Epithelial cell of proximal tubule (primary cell): ENCODE data around the gene RGS6. TPM values are rescaled to one million over a fixed set of nuclear protein-coding genes. Genes with fewer than 3 reads are reported as not detected.

Experiments used
- DNase-seq: peaks from one replicate; pipeline ENCODE4 v3.0.0-alpha.2; 2011; ENCODE audit warnings: low read depth
- H3K4me3 ChIP-seq: 2 replicates; pipeline ENCODE4 v1.5.1; 2011; ENCODE audit warnings: low read depth, mild to moderate bottlenecking, low read length
- total RNA-seq: library from RNA; depleted of rRNA; stranded (reverse); fragments of >200 nt; gene quantifications from 2 replicates; pipeline ENCODE4 v1.2.3, GENCODE V29; 2015
- TF ChIP-seq, protein P1 (sequence below): conservative IDR thresholded peaks from 2 replicates; pipeline ENCODE4 v1.5.1; 2012; ENCODE audit warnings: low read depth, mild to moderate bottlenecking, low read length

RGS6 gene
- total RNA-seq, 1 donor from 2014 or later = not detected

DNA sequence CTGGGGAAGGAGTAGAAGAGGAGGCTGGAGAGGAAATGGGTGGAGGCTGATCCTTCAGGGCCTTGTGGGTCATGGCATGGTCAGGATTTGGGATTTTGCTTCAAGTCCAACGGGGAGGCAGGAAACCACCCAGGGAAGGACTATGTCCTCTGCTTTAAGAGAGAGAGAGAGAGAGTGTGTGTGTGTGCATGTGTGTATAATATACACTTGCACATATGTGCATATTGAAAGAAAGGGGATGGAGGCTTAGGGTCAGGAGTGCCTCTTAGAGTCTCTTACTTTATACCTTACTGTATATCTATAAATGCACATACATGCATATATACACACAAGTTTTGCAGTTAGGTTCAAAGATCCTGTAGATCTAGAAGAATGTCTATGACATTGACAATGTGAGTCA, 94.8 kb downstream of the RGS6 start:
- TF ChIP-seq, protein P1, sequence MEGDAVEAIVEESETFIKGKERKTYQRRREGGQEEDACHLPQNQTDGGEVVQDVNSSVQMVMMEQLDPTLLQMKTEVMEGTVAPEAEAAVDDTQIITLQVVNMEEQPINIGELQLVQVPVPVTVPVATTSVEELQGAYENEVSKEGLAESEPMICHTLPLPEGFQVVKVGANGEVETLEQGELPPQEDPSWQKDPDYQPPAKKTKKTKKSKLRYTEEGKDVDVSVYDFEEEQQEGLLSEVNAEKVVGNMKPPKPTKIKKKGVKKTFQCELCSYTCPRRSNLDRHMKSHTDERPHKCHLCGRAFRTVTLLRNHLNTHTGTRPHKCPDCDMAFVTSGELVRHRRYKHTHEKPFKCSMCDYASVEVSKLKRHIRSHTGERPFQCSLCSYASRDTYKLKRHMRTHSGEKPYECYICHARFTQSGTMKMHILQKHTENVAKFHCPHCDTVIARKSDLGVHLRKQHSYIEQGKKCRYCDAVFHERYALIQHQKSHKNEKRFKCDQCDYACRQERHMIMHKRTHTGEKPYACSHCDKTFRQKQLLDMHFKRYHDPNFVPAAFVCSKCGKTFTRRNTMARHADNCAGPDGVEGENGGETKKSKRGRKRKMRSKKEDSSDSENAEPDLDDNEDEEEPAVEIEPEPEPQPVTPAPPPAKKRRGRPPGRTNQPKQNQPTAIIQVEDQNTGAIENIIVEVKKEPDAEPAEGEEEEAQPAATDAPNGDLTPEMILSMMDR = no peak
- DNase-seq = no peak
- H3K4me3 ChIP-seq = no peak overlapping the region

- TF ChIP-seq, protein P1 = no peak
- no peak for DNase-seq
- H3K4me3 ChIP-seq = no peak overlapping the region
Measured at GRCh38 chr14:72033365-72033764, 101.1 kb downstream of the RGS6 start.

- H3K4me3 ChIP-seq = no peak overlapping the region
- no peak for DNase-seq
- TF ChIP-seq, protein P1 = no peak
Measured at GRCh38 chr14:72040528-72040927, 108.3 kb downstream of the RGS6 start.

DNA sequence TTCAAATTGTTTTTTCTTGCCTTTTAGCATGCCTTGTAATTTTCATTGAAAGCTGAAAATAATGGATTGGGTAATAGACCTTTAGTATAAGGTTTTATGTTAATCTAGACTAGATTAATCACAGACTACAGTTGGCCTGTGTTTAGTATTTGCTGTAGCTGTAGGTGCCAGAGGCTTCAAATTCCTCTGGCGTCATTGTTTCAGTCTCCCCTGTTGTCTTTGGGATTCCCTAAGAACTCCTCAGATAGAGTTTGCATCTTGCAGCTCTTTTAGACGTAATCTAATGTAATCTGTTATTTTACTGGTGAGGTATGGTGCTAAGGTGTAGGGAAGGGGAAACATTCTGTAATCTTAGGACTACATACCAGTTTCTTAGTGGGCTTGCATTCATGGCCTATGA, 113.0 kb downstream of the RGS6 start:
- no peak overlapping the region for H3K4me3 ChIP-seq
- TF ChIP-seq, protein P1 = no peak
- no peak for DNase-seq

DNA sequence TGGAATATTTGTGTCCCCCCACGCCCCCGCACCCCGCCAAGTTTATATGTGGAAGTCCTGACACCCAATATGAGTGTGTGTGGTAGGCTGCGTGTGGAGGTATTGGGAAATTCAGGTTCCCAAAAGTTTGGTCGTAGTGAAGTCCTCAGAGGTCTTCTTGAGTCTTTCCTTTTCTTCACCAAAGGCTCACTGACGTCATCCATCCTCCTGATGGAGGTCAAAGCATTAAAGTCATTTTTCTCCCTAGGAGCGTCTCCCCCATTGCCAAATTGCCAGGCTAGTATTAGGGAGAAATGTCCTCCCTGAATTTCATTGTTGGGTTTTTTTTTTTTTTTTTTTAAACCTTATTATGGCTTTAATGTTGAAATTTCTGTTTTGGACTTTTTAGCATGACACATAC, 113.7 kb downstream of the RGS6 start:
- H3K4me3 ChIP-seq = no peak overlapping the region
- TF ChIP-seq, protein P1 = no peak

DNA sequence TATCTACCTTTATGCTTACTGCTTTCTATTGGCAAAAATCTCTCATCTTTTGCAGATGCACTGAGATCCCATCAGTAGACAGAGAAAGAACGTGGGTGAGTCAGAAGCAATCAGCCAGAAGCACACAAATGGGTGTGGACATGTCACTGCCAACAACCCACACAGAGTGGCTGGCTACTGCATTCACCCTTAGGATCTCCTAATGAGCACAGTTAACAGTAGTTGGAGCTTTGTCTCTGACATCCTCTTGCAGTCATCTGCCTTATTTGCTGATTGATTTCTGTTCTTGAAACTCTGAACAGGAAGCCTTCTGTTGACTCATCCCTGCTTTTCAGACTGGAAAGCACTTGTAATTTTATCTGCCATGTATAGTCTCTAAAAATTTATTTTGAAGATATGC, 117.2 kb downstream of the RGS6 start:
- no peak overlapping the region for H3K4me3 ChIP-seq
- no peak for DNase-seq
- TF ChIP-seq, protein P1 = no peak

More for the DNA sequence above, 113.7 kb downstream of the RGS6 start:
- no peak for DNase-seq

GRCh38 chr14:72052356-72052755, 120.1 kb downstream of the RGS6 start:
- DNase-seq = no peak

More at GRCh38 chr14:72052356-72052755, 120.1 kb downstream of the RGS6 start:
- H3K4me3 ChIP-seq = no peak overlapping the region
- TF ChIP-seq, protein P1 = no peak
